Transverse colon (tissue), 4 donors: ENCODE data around the gene ASTN1. TPM values are rescaled to one million over a fixed set of nuclear protein-coding genes. Genes with fewer than 3 reads are reported as not detected.

Source experiments
- DNase-seq: peaks from one replicate; pipeline ENCODE4 v3.0.0-alpha.2; 2019
- H3K27ac ChIP-seq, 4 donors: fragments of 200-600 bp; sonication (generic); 2 replicates each; pipeline ENCODE4 v1.5.1; 2016 to 2018; ENCODE audit warnings: inconsistent platforms in 4 of 4
- H3K27me3 ChIP-seq: fragments of 200-600 bp; sonication (generic); 2 replicates; pipeline ENCODE4 v1.5.1; 2017; ENCODE audit warnings: inconsistent platforms
- H3K36me3 ChIP-seq, 4 donors: fragments of 200-600 bp; sonication (generic); 2 replicates each; pipeline ENCODE4 v1.5.1; 2017 to 2019; ENCODE audit warnings: inconsistent platforms in 4 of 4
- H3K4me1 ChIP-seq, 4 donors: fragments of 200-600 bp; sonication (generic); 2 replicates each; pipeline ENCODE4 v1.5.1; 2017 to 2020; ENCODE audit warnings: inconsistent platforms in 4 of 4
- H3K4me3 ChIP-seq, 4 donors: fragments of 200-600 bp; sonication (generic); 1 replicate in 1 of 4; 2 replicates in 3 of 4; pipeline versions ENCODE4 v1.5.1 to v1.6.1; 2017 to 2019; ENCODE audit warnings: inconsistent platforms in 4 of 4
- H3K9me3 ChIP-seq, 2 donors: fragments of 200-600 bp; sonication (generic); 2 replicates each; pipeline ENCODE4 v1.5.1; 2017 to 2019; ENCODE audit warnings: inconsistent platforms in 2 of 2
- EP300 ChIP-seq: sonication (generic); formaldehyde crosslinking; IDR thresholded peaks from one replicate; pipeline ENCODE4 v1.6.1; 2017; ENCODE audit warnings: antibody characterized with exemption, low read depth
- POLR2A ChIP-seq: fragments of 450-650 bp; IDR thresholded peaks from one replicate; pipeline ENCODE4 v1.6.1; 2016; ENCODE audit warnings: antibody characterized with exemption, mild to moderate bottlenecking, moderate library complexity
- POLR2AphosphoS5 ChIP-seq, 3 donors: sonication (generic); formaldehyde crosslinking; IDR thresholded peaks; one replicate each; pipeline ENCODE4 v1.6.1; 2016; ENCODE audit warnings: antibody characterized with exemption in 3 of 3
- WGBS, 2 donors: methylation state at CpG; one replicate each; pipeline ENCODE4 v1.1.5; 2018; ENCODE audit warnings: low coverage in 1 of 2; 5-methylcytosine and 5-hydroxymethylcytosine counted together
- in situ Hi-C, 4 donors: fragments of 200-750 bp; cut with MboI; loops; one replicate each; pipeline versions ENCODE4 v1.15.0 to v1.15.1; 2017; ENCODE audit warnings: low sequenced_read_pairs in 3 of 4, low pct_ligation_motif_present in 1 of 4, low pct_unique_long_range_greater_than_20kb in 1 of 4
- intact Hi-C: fragments of 100-400 bp; cut with DNase I; formaldehyde crosslinking; loops from one replicate; pipeline ENCODE4 v1.15.1; 2023; ENCODE audit warnings: low total_unique reads
- total RNA-seq, 4 donors: library from RNA; depleted of rRNA; stranded (reverse); fragments of >200 nt; gene quantifications; one replicate each; pipeline ENCODE4 v1.1.0, GENCODE V29; 2016
- TF ChIP-seq, protein P1 (sequence below), 5 experiments: fragments of 200-600 bp in 3 of 5; fragments of 450-650 bp in 2 of 5; sonication (generic) in 3 of 5; IDR thresholded peaks; 1 replicate in 2 of 5; 2 replicates in 3 of 5; pipeline ENCODE4 v1.5.1; 2016 to 2017; ENCODE audit warnings: antibody characterized with exemption in 5 of 5, inconsistent platforms in 3 of 5, mild to moderate bottlenecking in 2 of 5, moderate library complexity in 1 of 5

Gene ASTN1
- total RNA-seq, 4 donors from 2014 or later: 0.27 to 3.0 (median 0.74) TPM

- WGBS, 2 donors: 69 to 78% methylated on average over 3 to 7 of the region's 7 CpGs
Observed at GRCh38 chr1:177067752-177068410, 96.6 kb downstream of the ASTN1 start.

DNA sequence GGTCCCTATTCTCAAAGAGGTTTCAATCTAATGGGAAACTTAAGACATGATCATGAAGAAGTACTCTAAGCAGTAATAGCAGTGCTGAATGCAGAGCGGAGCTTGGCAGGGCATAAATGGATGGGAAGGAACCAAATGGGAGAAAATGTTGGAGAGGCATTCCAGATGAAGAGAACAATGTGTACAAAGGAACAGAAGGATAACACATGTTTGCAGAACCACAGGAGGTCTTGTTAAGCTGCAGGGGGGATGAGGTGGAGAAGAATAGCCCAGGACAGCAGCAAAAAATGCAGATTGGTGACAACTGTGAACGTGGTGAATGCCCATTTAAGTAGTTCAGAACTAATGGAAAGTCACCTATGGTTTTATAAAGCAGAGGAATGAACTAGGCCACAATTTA lies 99.1 kb downstream of the ASTN1 start:
- Histone ChIP-seq H3K27ac (no peak overlapping the region), H3K4me3 (no peak overlapping the region), H3K4me1 (no peaks in the 10 kb centered on the region), H3K27me3 (no peaks in the 10 kb centered on the region), H3K36me3 (no peaks in the 10 kb centered on the region), H3K9me3 (no peaks in the 10 kb centered on the region)
- no peak for DNase-seq
- intact Hi-C loops: no loop called here
- in situ Hi-C loops: no loop called here
- WGBS, 2 donors: 45 to 48% methylated on average over 2 of the region's 2 CpGs
- TF ChIP-seq EP300: no peak
- no peak for TF ChIP-seq POLR2AphosphoS5 (IDR thresholded peaks at IDR 0.05)

More at GRCh38 chr1:177067752-177068410, 96.6 kb downstream of the ASTN1 start:
- Histone ChIP-seq H3K4me1 (no peaks in the 10 kb centered on the region), H3K27me3 (no peaks in the 10 kb centered on the region), H3K4me3 (no peak overlapping the region), H3K27ac (no peak overlapping the region), H3K9me3 (no peaks in the 10 kb centered on the region), H3K36me3 (no peaks in the 10 kb centered on the region)
- DNase-seq: no peak
- intact Hi-C loops (loop anchor here (2.0 kb wide), 1 partner anchor 59 kb away; no protein-coding TSS in a partner anchor), in situ Hi-C loops (no loop called here)
- TF ChIP-seq EP300: no peak
- TF ChIP-seq POLR2AphosphoS5 (IDR thresholded peaks at IDR 0.05): no peak
- TF ChIP-seq, protein P1, sequence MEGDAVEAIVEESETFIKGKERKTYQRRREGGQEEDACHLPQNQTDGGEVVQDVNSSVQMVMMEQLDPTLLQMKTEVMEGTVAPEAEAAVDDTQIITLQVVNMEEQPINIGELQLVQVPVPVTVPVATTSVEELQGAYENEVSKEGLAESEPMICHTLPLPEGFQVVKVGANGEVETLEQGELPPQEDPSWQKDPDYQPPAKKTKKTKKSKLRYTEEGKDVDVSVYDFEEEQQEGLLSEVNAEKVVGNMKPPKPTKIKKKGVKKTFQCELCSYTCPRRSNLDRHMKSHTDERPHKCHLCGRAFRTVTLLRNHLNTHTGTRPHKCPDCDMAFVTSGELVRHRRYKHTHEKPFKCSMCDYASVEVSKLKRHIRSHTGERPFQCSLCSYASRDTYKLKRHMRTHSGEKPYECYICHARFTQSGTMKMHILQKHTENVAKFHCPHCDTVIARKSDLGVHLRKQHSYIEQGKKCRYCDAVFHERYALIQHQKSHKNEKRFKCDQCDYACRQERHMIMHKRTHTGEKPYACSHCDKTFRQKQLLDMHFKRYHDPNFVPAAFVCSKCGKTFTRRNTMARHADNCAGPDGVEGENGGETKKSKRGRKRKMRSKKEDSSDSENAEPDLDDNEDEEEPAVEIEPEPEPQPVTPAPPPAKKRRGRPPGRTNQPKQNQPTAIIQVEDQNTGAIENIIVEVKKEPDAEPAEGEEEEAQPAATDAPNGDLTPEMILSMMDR (IDR thresholded peaks at IDR 0.05): no peak
- no peak for TF ChIP-seq POLR2A

DNA sequence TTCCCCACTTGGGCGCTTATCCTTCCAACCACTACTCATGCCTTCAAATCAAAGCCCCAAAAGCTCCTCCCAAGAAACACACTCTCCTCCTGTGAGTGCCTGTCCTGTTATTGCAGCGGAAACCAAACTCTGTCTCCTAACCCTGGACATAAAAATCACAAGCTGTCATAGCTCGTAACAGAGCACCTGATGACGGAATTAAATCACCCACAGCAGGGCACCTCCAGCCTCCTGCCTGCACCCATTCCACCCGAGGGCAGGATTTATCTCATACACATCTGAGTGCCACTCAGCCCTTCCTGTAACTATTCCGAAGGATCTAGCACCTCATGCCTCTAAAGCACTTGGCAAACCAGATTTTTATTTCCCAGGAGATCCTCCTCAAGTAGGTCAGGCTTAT lies 100.9 kb downstream of the ASTN1 start:
- Histone ChIP-seq H3K4me1 (no peaks in the 10 kb centered on the region), H3K27ac (no peak overlapping the region), H3K36me3 (no peaks in the 10 kb centered on the region), H3K27me3 (no peaks in the 10 kb centered on the region), H3K4me3 (no peak overlapping the region), H3K9me3 (no peaks in the 10 kb centered on the region)
- DNase-seq: no peak
- in situ Hi-C loops (no loop called here), intact Hi-C loops (no loop called here)
- 61 to 77% methylated on average over 4 to 6 of the region's 6 CpGs for WGBS, 2 donors
- TF ChIP-seq, protein P1 (IDR thresholded peaks at IDR 0.05): no peak
- TF ChIP-seq POLR2A (no peak), EP300 (no peak), POLR2AphosphoS5 (IDR thresholded peaks at IDR 0.05) (no peak)

GRCh38 chr1:177054542-177054941 lies 110.0 kb downstream of the ASTN1 start:
- H3K36me3 ChIP-seq: no peaks in the 10 kb centered on the region
- no peak overlapping the region for H3K4me3 ChIP-seq
- no peaks in the 10 kb centered on the region for H3K9me3 ChIP-seq
- TF ChIP-seq POLR2AphosphoS5 (IDR thresholded peaks at IDR 0.05) (no peak), POLR2A (no peak), EP300 (no peak)
- TF ChIP-seq, protein P1 (IDR thresholded peaks at IDR 0.05): no peak
- no peaks in the 10 kb centered on the region for H3K27me3 ChIP-seq
- H3K4me1 ChIP-seq: no peaks in the 10 kb centered on the region
- in situ Hi-C loops: no loop called here
- intact Hi-C loops: no loop called here
- DNase-seq: no peak
- no peak overlapping the region for H3K27ac ChIP-seq

GRCh38 chr1:177053648-177054047 lies 110.9 kb downstream of the ASTN1 start:
- no peak overlapping the region for H3K27ac ChIP-seq
- H3K4me3 ChIP-seq: no peak overlapping the region
- DNase-seq: no peak
- no peaks in the 10 kb centered on the region for H3K9me3 ChIP-seq
- TF ChIP-seq POLR2A (no peak), EP300 (no peak), POLR2AphosphoS5 (IDR thresholded peaks at IDR 0.05) (no peak)
- 74 to 77% methylated on average over 3 of the region's 3 CpGs for WGBS, 2 donors
- no peaks in the 10 kb centered on the region for H3K27me3 ChIP-seq
- intact Hi-C loops: no loop called here
- no peaks in the 10 kb centered on the region for H3K4me1 ChIP-seq
- no peaks in the 10 kb centered on the region for H3K36me3 ChIP-seq
- in situ Hi-C loops: no loop called here
